SHP77 treated with DMSO at 0.1 percent for 48 hours (cell line): ENCODE measurements around the gene BPIFA3.

Source experiments
- DNase-seq: peaks from one replicate; lab custom pipeline; 2025; lab: John Stamatoyannopoulos, UW

BPIFA3 gene

DNA sequence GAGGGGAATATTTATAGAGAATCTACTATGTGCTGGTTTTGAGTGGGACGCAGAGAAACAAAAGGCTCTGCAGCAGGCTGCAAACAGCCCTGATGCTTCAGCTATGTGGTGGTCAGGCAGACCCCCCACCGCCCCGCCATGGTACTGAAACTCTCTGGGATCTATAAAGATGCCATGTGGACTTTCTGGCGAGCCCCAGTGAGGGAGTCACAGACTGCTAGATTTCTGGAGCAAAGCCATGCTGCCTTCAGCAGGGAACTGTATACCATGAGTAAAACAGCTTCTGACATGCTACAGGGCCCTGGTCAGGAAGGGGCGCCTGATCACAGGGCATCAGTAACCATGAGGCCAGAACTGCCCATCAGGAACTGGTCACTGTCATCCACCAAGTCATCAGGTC, 46.6 kb downstream of the BPIFA3 start:
- DNase-seq: no peak

DNA sequence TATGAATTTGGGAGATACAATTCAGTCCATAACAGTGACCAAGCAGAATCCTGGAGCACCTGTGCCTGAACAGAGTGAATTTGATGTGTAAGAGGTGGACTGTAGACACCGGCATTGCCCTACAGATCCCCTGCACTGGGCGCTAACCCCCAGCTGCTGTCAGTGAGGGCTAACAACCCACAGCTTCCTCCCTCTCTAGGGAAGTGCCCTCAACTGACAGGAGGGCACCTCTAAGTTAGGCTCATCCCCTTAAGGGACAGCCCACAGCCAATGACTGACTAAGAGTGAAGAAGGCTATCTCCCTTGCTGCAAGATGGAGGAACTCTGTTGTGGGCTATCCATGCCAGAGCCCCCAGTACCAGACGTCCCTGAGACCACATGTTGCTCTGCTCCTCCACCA, 50.5 kb downstream of the BPIFA3 start:
- no peak for DNase-seq

DNA sequence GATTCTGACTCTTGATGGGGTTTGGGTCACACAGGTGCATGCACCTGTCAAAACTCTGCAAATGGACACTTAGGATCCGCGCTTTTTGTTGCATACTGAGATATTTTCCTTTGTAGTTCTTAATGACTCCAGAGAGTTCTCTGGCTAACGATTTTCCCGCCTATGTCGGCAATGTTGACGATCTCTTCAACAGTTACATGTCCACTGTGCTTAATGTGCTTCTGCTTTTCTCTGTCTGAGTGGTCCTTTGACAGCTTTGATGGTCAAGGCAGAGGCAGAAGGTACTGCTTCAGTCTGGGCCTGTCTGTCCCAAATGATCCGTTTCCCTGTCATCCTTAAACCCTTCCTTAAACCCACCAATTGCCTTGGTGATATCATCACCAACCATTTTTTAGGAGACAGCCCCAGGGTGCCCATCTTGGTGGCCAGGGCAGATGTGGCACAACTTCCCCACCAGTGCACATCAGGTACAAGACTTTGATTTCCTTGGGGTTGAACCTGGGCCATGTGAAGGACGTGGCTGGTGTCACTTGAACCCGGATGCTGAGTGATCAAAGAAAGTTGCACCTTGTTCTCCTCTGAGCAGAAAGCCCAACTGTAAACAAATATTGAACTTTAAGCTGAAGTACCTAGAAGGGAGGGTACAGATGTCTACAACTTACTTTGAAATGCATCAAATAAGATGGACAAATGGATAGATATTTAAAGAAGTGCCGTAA, 55.2 kb downstream of the BPIFA3 start:
- DNase-seq: no peak

DNA sequence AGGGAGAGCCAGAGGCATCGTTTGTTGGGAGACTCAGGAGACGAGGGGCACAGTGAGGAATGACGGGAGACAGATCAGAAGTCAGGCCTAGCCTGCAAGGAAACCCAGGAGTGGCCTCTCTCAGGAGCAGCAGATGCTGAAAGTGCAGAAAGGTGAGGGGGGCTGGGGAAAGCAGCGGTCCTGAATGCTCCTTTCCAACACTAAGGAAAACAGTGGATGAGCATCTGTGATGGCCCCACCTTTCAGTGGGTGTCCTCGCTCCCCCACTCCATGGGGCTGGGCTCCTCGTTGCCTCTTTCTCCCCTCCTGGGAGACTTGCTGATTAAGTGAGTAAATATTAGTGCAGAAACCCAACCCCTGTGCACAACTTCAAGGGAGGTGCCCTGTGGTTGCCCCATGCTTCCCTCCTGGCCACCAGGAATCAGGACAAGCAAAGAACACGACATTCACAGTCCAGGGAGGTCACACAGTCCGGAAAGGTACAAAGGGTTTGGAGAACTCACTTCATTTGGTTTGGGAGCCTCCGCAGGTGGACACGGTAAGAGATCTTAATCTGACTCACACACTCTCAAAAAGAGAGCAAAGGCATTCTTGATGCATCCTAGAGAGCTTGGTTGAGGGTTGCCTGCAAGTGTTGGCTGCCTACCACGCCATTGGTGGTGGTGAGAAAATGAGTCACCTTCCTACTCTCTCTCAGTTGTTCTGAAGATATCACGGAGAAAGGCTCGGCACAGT, 56.1 kb downstream of the BPIFA3 start:
- no peak for DNase-seq

DNA sequence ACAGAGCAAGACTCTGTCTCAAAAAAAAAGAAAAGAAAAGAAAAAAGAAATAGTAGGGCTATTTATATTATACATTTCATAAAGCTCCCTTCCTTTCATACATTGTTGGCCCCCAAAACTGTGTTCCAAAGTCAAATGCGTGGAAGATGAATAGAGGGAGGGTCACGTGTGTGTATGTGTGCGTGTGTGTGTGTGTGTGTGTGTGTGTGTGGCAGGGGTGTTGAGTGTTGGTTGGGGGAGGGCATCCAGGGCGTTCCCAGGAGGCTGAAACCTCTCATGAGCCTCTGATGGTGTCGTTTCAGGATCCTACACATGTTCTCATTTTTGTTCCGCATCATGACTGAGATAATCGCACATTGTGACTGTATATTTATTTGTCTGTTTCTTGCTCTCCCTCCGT, 58.1 kb downstream of the BPIFA3 start:
- DNase-seq: no peak

DNA sequence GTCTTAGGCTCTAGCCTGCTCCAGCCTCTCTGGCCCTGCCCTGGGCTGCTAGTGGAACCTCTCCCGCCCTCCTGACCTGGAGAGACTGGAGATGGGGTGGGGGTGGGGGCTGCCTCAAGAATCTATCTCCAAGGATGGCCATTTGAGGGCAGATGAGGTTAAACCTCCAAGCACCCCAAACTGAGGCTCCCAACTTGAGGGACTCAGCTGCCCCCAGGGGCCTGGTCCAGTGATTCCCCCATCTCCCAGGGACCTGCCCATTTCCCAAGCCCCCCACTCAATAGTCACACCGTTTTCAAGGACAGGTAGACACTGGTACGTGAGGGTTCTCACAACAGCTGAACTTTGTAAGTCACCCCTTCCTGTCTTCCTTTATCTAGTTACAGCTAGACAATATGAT, 58.7 kb downstream of the BPIFA3 start:
- DNase-seq: no peak

DNA sequence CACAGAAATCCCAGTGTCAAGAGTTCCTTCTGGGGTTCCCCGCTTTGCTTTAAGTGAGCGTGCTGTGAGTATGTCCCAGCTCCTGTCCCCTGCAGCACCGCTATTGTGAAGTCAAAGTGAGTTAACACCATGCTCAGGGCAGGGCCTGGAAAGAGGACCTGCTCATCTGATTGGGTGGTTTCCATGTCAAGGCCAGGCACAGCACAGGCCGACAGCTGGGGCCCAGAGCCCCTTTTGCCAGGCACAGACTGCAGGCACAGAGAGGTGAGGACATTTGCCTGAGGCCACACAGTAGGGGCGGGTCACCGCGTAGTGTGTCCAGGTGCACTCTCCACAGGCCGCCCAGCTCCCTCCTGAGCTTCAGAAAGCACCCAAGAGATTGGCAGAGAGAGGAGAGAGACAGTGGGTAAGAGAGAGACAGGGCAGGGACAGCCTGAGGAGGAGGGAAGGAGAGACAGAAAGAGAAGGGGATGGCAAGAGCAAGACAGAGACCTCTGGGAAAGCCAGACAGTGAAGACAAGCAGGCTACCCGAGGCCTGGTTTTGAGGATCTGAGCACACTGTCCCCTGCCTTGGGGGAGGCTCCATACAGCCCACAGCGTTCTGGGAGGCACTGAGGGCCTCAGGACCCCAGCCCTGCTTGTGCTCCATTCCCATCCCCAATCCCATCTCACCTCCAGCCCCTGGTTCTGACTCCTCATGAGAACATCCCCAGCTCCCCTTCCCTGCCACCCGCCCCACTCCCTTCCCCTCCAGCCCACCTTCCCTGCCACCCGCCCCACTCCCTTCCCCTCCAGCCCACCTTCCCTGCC, 59.4 kb downstream of the BPIFA3 start:
- DNase-seq: no peak
